H9 (cell line): Measurements from ENCODE around the gene SYT2. TPM values are rescaled to one million over a fixed set of nuclear protein-coding genes. Genes with fewer than 3 reads are reported as not detected.

Source experiments
- DNase-seq: peaks from one replicate; pipeline ENCODE4 v3.0.0-alpha.2; 2017
- H2AFZ ChIP-seq: one replicate; pipeline ENCODE4 v1.6.1; 2013; ENCODE audit warnings: mild to moderate bottlenecking, low read length, control low read depth, moderate library complexity
- H2AK5ac ChIP-seq: 2 replicates; pipeline ENCODE4 v1.6.1; 2013; ENCODE audit warnings: low read length, control low read depth, mixed read lengths; ENCODE audit not compliant: insufficient read length
- H2BK120ac ChIP-seq: one replicate; pipeline ENCODE4 v1.6.1; 2013; ENCODE audit warnings: low read depth, mild to moderate bottlenecking, low read length, control low read depth, inconsistent platforms; ENCODE audit not compliant: poor library complexity, severe bottlenecking
- H2BK12ac ChIP-seq: 2 replicates; pipeline ENCODE4 v1.6.1; 2013; ENCODE audit warnings: low read length, control low read depth, mixed read lengths, low read depth; ENCODE audit not compliant: insufficient read length
- H2BK15ac ChIP-seq: 2 replicates; pipeline ENCODE4 v1.6.1; 2013; ENCODE audit warnings: low read depth, low read length, control low read depth
- H2BK20ac ChIP-seq: one replicate; pipeline ENCODE4 v1.6.1; 2013; ENCODE audit warnings: low read depth, mild to moderate bottlenecking, low read length, control low read depth, inconsistent platforms; ENCODE audit not compliant: poor library complexity, severe bottlenecking
- H2BK5ac ChIP-seq: 2 replicates; pipeline ENCODE4 v1.6.1; 2013; ENCODE audit warnings: low read length, control low read depth, mixed read lengths; ENCODE audit not compliant: insufficient read length
- H3K14ac ChIP-seq: 2 replicates; pipeline ENCODE4 v1.6.1; 2013; ENCODE audit warnings: low read length, control low read depth; ENCODE audit not compliant: insufficient read depth
- H3K18ac ChIP-seq: 2 replicates; pipeline ENCODE4 v1.6.1; 2013; ENCODE audit warnings: low read depth, mild to moderate bottlenecking, mixed read lengths, low read length, control low read depth; ENCODE audit not compliant: insufficient read length
- H3K23ac ChIP-seq: 2 replicates; pipeline ENCODE4 v1.6.1; 2013; ENCODE audit warnings: low read length, control low read depth, mixed read lengths, low read depth; ENCODE audit not compliant: insufficient read length
- H3K23me2 ChIP-seq: 2 replicates; pipeline ENCODE4 v1.6.1; 2013; ENCODE audit warnings: low read depth, mild to moderate bottlenecking, mixed read lengths, low read length, control low read depth; ENCODE audit not compliant: insufficient read length, poor library complexity, severe bottlenecking
- H3K27ac ChIP-seq: 2 replicates; pipeline ENCODE4 v1.5.1; 2013; ENCODE audit warnings: low read length, control low read depth, mixed read lengths, low read depth; ENCODE audit not compliant: insufficient read length
- H3K27me3 ChIP-seq: 2 replicates; pipeline ENCODE4 v1.6.1; 2013; ENCODE audit warnings: low read length, control low read depth, inconsistent platforms; ENCODE audit not compliant: insufficient read depth
- H3K4ac ChIP-seq: 2 replicates; pipeline ENCODE4 v1.6.1; 2013; ENCODE audit warnings: low read depth, mild to moderate bottlenecking, control low read depth, inconsistent platforms, low read length, moderate library complexity
- H3K4me1 ChIP-seq: 2 replicates; pipeline ENCODE4 v1.6.1; 2013; ENCODE audit warnings: low read length, control low read depth, inconsistent platforms; ENCODE audit not compliant: insufficient read depth
- H3K4me2 ChIP-seq: 2 replicates; pipeline ENCODE4 v1.6.1; 2013; ENCODE audit warnings: low read length, control low read depth, mixed read lengths; ENCODE audit not compliant: insufficient read length, insufficient read depth
- H3K56ac ChIP-seq: 2 replicates; pipeline ENCODE4 v1.6.1; 2013; ENCODE audit warnings: low read depth, mild to moderate bottlenecking, mixed read lengths, low read length, control low read depth; ENCODE audit not compliant: insufficient read length
- H3K79me1 ChIP-seq: 2 replicates; pipeline ENCODE4 v1.6.1; 2013; ENCODE audit warnings: low read depth, mild to moderate bottlenecking, moderate library complexity, low read length, control low read depth, inconsistent platforms; ENCODE audit not compliant: insufficient read depth, poor library complexity, severe bottlenecking
- H3K79me2 ChIP-seq: 2 replicates; pipeline ENCODE4 v1.6.1; 2013; ENCODE audit warnings: low read length, control low read depth, inconsistent platforms; ENCODE audit not compliant: insufficient read depth
- H3K9ac ChIP-seq: 2 replicates; pipeline ENCODE4 v1.6.1; 2013; ENCODE audit warnings: low read length, control low read depth, mixed read lengths; ENCODE audit not compliant: insufficient read length; ENCODE audit errors: extremely low read depth
- H3K9me3 ChIP-seq: one replicate; pipeline ENCODE4 v1.6.1; 2013; ENCODE audit warnings: low read depth, low read length, inconsistent platforms; ENCODE audit not compliant: control insufficient read depth
- H3T11ph ChIP-seq: one replicate; pipeline ENCODE4 v1.6.1; 2013; ENCODE audit warnings: mild to moderate bottlenecking, low read length, control low read depth, inconsistent platforms
- H4K20me1 ChIP-seq: one replicate; pipeline ENCODE4 v1.6.1; 2013; ENCODE audit not compliant: control insufficient read depth, insufficient read length, insufficient read depth
- H4K5ac ChIP-seq: 2 replicates; pipeline ENCODE4 v1.6.1; 2013; ENCODE audit warnings: low read depth, mild to moderate bottlenecking, mixed read lengths, low read length, control low read depth; ENCODE audit not compliant: insufficient read length
- H4K8ac ChIP-seq: replicated peaks from 2 replicates; pipeline ENCODE4 v1.6.1; 2013; ENCODE audit warnings: low read length, control low read depth, mixed read lengths, low read depth; ENCODE audit not compliant: insufficient read length
- H4K91ac ChIP-seq: 2 replicates; pipeline ENCODE4 v1.6.1; 2013; ENCODE audit warnings: low read depth, mild to moderate bottlenecking, moderate library complexity, mixed read lengths, low read length, control low read depth; ENCODE audit not compliant: insufficient read length
- H3K27ac Mint-ChIP-seq, 3 experiments: 2 replicates in 2 of 3; 3 replicates in 1 of 3; pipeline ENCODE4 v1.8.0; 2020 to 2021; ENCODE audit warnings: mixed read lengths in 3 of 3, mild to moderate bottlenecking in 1 of 3, moderate library complexity in 1 of 3
- H3K27me3 Mint-ChIP-seq: 2 replicates; pipeline ENCODE4 v1.8.0; 2021; ENCODE audit warnings: low read depth, mild to moderate bottlenecking, moderate library complexity, mixed read lengths
- H3K36me3 Mint-ChIP-seq, 3 experiments: 2 replicates in 2 of 3; 3 replicates in 1 of 3; pipeline ENCODE4 v1.8.0; 2020 to 2021; ENCODE audit warnings: low read depth in 3 of 3, mixed read lengths in 3 of 3; ENCODE audit not compliant: insufficient read depth in 1 of 3
- H3K4me1 Mint-ChIP-seq, 2 experiments: 2 replicates each; pipeline ENCODE4 v1.8.0; 2020; ENCODE audit warnings: mixed read lengths in 2 of 2
- H3K4me3 Mint-ChIP-seq, 2 experiments: 2 replicates in 1 of 2; 3 replicates in 1 of 2; pipeline ENCODE4 v1.8.0; 2020 to 2021; ENCODE audit warnings: mild to moderate bottlenecking in 2 of 2, mixed read lengths in 2 of 2, moderate library complexity in 1 of 2
- H3K9me3 Mint-ChIP-seq, 2 experiments: 2 replicates in 1 of 2; 3 replicates in 1 of 2; pipeline ENCODE4 v1.8.0; 2020; ENCODE audit warnings: mild to moderate bottlenecking in 2 of 2, mixed read lengths in 2 of 2, moderate library complexity in 1 of 2
- CTCF ChIP-seq: fragments of 200-600 bp; sonication (generic); conservative IDR thresholded peaks from 3 replicates; pipeline ENCODE4 v1.8.0; 2021; ENCODE audit warnings: antibody characterized with exemption, mild to moderate bottlenecking
- WGBS: extraction: QIAGEN DNeasy Blood & Tissue Kit; methylation state at CpG from one replicate; pipeline ENCODE4 v1.1.7; 2013; ENCODE audit warnings: missing lambda C conversion rate, low lambda C conversion rate, mixed read lengths; ENCODE audit not compliant: insufficient read length; ENCODE audit errors: extremely low coverage; 5-methylcytosine and 5-hydroxymethylcytosine counted together
- total RNA-seq: library from RNA; stranded (reverse); gene quantifications from 2 replicates; pipeline ENCODE4 v1.2.1, GENCODE V29; 2021

The SYT2 gene
- total RNA-seq, 1 experiment from 2014 or later, result 3.3 TPM

GRCh38 chr1:202752774-202753173 lies 42.5 kb upstream of the SYT2 start:
- Histone ChIP-seq H3K79me2 (no peaks in the 10 kb centered on the region), H4K5ac (no peak overlapping the region), H2BK120ac (no peak overlapping the region), H3K23me2 (no peaks in the 10 kb centered on the region), H3K23ac (no peak overlapping the region), H3K27me3 (no peaks in the 10 kb centered on the region), H3K4me1 (no peaks in the 10 kb centered on the region), H2BK15ac (no peak overlapping the region), H2AFZ (no peak overlapping the region), H2BK20ac (no peak overlapping the region), H4K8ac (no peak overlapping the region), H3K79me1 (no peaks in the 10 kb centered on the region), H3K4me2 (no peak overlapping the region), H3K9ac (no peak overlapping the region), H4K20me1 (no peaks in the 10 kb centered on the region), H3K9me3 (no peaks in the 10 kb centered on the region), H3K4ac (no peak overlapping the region), H3K27ac (no peak overlapping the region), H3K18ac (no peak overlapping the region), H2BK5ac (no peak overlapping the region), H3K14ac (no peak overlapping the region), H3K56ac (no peak overlapping the region), H2BK12ac (no peak overlapping the region), H4K91ac (no peak overlapping the region), H2AK5ac (no peak overlapping the region), H3T11ph (no peak overlapping the region)
- H3K36me3 Mint-ChIP-seq, result peaks cover 66 to 97% (median 92%) of the 10 kb centered on the region in 3 experiments
- H3K4me1 Mint-ChIP-seq, result no peaks in the 10 kb centered on the region
- no peak overlapping the region; a peak in 1 of 7 replicates for H3K27ac Mint-ChIP-seq
- no peak overlapping the region for H3K4me3 Mint-ChIP-seq
- no peak for TF ChIP-seq CTCF
- no peaks in the 10 kb centered on the region for H3K27me3 Mint-ChIP-seq
- no peak for DNase-seq
- no CpG with 5 or more reads among the region's 3 CpGs for WGBS
- no peaks in the 10 kb centered on the region for H3K9me3 Mint-ChIP-seq
